CD4-positive, CD25-positive, alpha-beta regulatory T cell (primary cell): ENCODE results near the gene GABRR1. TPM values are rescaled to one million over a fixed set of nuclear protein-coding genes. Genes with fewer than 3 reads are reported as not detected.
"Not testable (repeated sequence)": the region's sequence is repeated elsewhere in the genome, so short reads cannot be mapped to it uniquely, and the experiment has no call there.

Experiments
- ATAC-seq, 2 donors: fragments of 150-1000 bp; cut with Tn5 transposase; one replicate each; pipeline ENCODE4 v1.10.0; 2021; ENCODE audit warnings: low read depth in 2 of 2, moderate number of reproducible peaks in 2 of 2, moderate library complexity in 1 of 2
- DNase-seq, 3 donors: peaks; one replicate each; pipeline versions ENCODE4 v3.0.0 to v3.0.0-alpha.2; 2012 to 2022; ENCODE audit warnings: mixed read lengths in 1 of 3
- H3K27ac ChIP-seq: one replicate; pipeline ENCODE4 v1.7.0; 2013; ENCODE audit warnings: mild to moderate bottlenecking, low read length; ENCODE audit not compliant: insufficient read depth, poor library complexity, severe bottlenecking
- H3K27me3 ChIP-seq: one replicate; pipeline ENCODE4 v1.7.0; 2013; ENCODE audit warnings: low read length; ENCODE audit not compliant: control insufficient read depth, insufficient read depth
- H3K36me3 ChIP-seq: one replicate; pipeline ENCODE4 v1.7.0; 2013; ENCODE audit warnings: mild to moderate bottlenecking, low read length, moderate library complexity; ENCODE audit not compliant: control insufficient read depth, insufficient read depth
- H3K4me1 ChIP-seq: 2 replicates; pipeline ENCODE4 v1.7.0; 2013; ENCODE audit warnings: mild to moderate bottlenecking, low read length; ENCODE audit not compliant: insufficient read depth, control insufficient read depth, poor library complexity, severe bottlenecking
- H3K4me3 ChIP-seq: one replicate; pipeline ENCODE4 v1.7.0; 2013; ENCODE audit warnings: low read depth, mild to moderate bottlenecking, low read length, moderate library complexity
- H3K9me3 ChIP-seq, 2 experiments: 1 replicate in 1 of 2; 2 replicates in 1 of 2; pipeline ENCODE4 v1.7.0; 2013; ENCODE audit warnings: low read length in 2 of 2, mild to moderate bottlenecking in 1 of 2, moderate library complexity in 1 of 2; ENCODE audit not compliant: control insufficient read depth in 2 of 2
- H3K27ac Mint-ChIP-seq, 3 donors: one replicate each; pipeline ENCODE4 v1.8.0; 2020 to 2022; ENCODE audit warnings: mild to moderate bottlenecking in 3 of 3, mixed read lengths in 3 of 3, moderate library complexity in 2 of 3
- H3K27me3 Mint-ChIP-seq: one replicate; pipeline ENCODE4 v1.8.0; 2022; ENCODE audit warnings: mild to moderate bottlenecking, mixed read lengths
- H3K36me3 Mint-ChIP-seq: one replicate; pipeline ENCODE4 v1.8.0; 2020; ENCODE audit warnings: mixed read lengths
- H3K4me1 Mint-ChIP-seq, 4 donors: one replicate each; pipeline ENCODE4 v1.8.0; 2020 to 2022; ENCODE audit warnings: mixed read lengths in 4 of 4, mild to moderate bottlenecking in 1 of 4
- H3K4me3 Mint-ChIP-seq, 4 donors: one replicate each; pipeline ENCODE4 v1.8.0; 2020 to 2022; ENCODE audit warnings: mild to moderate bottlenecking in 4 of 4, mixed read lengths in 4 of 4, moderate library complexity in 3 of 4
- H3K9me3 Mint-ChIP-seq, 7 donors: one replicate each; pipeline ENCODE4 v1.8.0; 2020 to 2022; ENCODE audit warnings: mixed read lengths in 7 of 7, mild to moderate bottlenecking in 3 of 7, moderate library complexity in 2 of 7
- polyA plus RNA-seq, 4 donors: library from polyadenylated mRNA; unstranded; fragments of 300-500 nt; fragmentation: Illumina TruSeq; gene quantifications; one replicate each; pipeline ENCODE4 v1.2.3, GENCODE V29; 2021
- total RNA-seq: library from RNA; stranded (reverse); gene quantifications from one replicate; pipeline ENCODE4 v1.2.3, GENCODE V29; 2022

The GABRR1 gene
- total and polyA plus RNA-seq, 5 donors from 2014 or later = not detected

DNA sequence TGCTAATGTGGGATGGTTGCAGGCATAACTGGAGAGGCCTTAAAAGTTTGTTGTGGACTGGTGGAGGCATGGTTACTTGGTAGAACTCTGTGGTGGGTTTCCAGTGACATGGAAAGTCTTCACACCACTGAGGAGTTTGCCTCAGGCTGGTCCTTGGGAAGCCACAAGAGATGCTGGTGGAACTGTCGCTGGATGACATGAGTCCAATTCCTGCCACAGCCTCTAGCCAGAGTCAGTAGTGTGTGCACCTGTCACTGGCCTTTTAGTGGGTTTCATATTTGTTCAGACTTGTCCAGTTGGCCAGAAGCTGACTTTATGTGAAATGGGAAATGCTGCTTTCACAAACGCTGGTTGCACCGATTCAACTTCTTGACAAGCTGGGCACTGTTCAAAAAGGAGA, 85.6 kb downstream of the GABRR1 start:
- no peaks in the 10 kb centered on the region for H3K27me3 ChIP-seq
- Mint-ChIP-seq H3K4me3 (no peak overlapping the region), H3K9me3 (peaks cover 0 to 7% (median 2%) of the 10 kb centered on the region in 7 donors), H3K27ac (no peak overlapping the region), H3K36me3 (peaks cover 14% of the 10 kb centered on the region), H3K4me1 (no peaks in the 10 kb centered on the region), H3K27me3 (no peaks in the 10 kb centered on the region)
- no peaks in the 10 kb centered on the region for H3K4me1 ChIP-seq
- DNase-seq (no peak), ATAC-seq (no peak)
- H3K4me3 ChIP-seq = no peak overlapping the region
- H3K36me3 ChIP-seq = no peaks in the 10 kb centered on the region
- H3K9me3 ChIP-seq = no peaks in the 10 kb centered on the region
- H3K27ac ChIP-seq = no peak overlapping the region

- H3K27ac ChIP-seq, H3K27me3 Mint-ChIP-seq, DNase-seq, H3K9me3 ChIP-seq, H3K9me3 Mint-ChIP-seq, H3K4me1 ChIP-seq, H3K4me3 Mint-ChIP-seq, H3K27ac Mint-ChIP-seq, ATAC-seq, H3K4me3 ChIP-seq, H3K36me3 ChIP-seq, H3K27me3 ChIP-seq, H3K4me1 Mint-ChIP-seq: not testable (repeated sequence)
- peaks cover 14% of the 10 kb centered on the region for H3K36me3 Mint-ChIP-seq
Observed at GRCh38 chr6:89128256-89128671, 88.9 kb downstream of the GABRR1 start.

Other genes starting within 250 kb of the GABRR1 start
- 734 TPM for gene PNRC1, start 136.6 kb downstream of the GABRR1 start, total RNA-seq
- 100 to 1,000 TPM; 357 to 551 (median 483) TPM for gene PNRC1, start 136.6 kb downstream of the GABRR1 start, polyA plus RNA-seq
- not detected for gene SRSF12, start 99.3 kb downstream of the GABRR1 start, total RNA-seq
- gene SRSF12, start 99.3 kb downstream of the GABRR1 start, polyA plus RNA-seq = under 1 TPM in 3 of 4 donors, not detected in 1; 0.06 to 0.28 (median 0.20) TPM
- gene PM20D2, start 71.3 kb downstream of the GABRR1 start, total RNA-seq = 3.6 TPM
- gene PM20D2, start 71.3 kb downstream of the GABRR1 start, polyA plus RNA-seq = 1 to 10 TPM; 2.1 to 6.7 (median 4.7) TPM
- 1.9 TPM for gene GABRR2, start 97.9 kb upstream of the GABRR1 start, total RNA-seq
- not detected for gene GABRR2, start 97.9 kb upstream of the GABRR1 start, polyA plus RNA-seq
- 30.0 TPM for gene UBE2J1, start 135.4 kb upstream of the GABRR1 start, total RNA-seq
- gene UBE2J1, start 135.4 kb upstream of the GABRR1 start, polyA plus RNA-seq = 10 to 100 TPM; 33.8 to 50.6 (median 35.1) TPM
- 1.7 TPM for gene RRAGD, start 194.9 kb upstream of the GABRR1 start, total RNA-seq
- under 1 TPM; 0.17 to 0.99 (median 0.62) TPM for gene RRAGD, start 194.9 kb upstream of the GABRR1 start, polyA plus RNA-seq
- 6.0 TPM for gene ANKRD6, start 215.8 kb upstream of the GABRR1 start, total RNA-seq
- gene ANKRD6, start 215.8 kb upstream of the GABRR1 start, polyA plus RNA-seq = 1 to 10 TPM in 3 of 4 donors, under 1 TPM in 1; 0.54 to 2.1 (median 1.2) TPM